ENCODE measurements around the gene RPS6KA5.
"Not testable (repeated sequence)": the region's sequence is repeated elsewhere in the genome, so short reads cannot be mapped to it uniquely, and the experiment has no call there.

Gene RPS6KA5

GRCh38 chr14:90940318-90940962 lies 120.0 kb downstream of the RPS6KA5 start:
- DNase-seq (ENCODE audit: low read depth in 1 of 2, low spot score in 1 of 2): no peak
- TF ChIP-seq GABPA (IDR thresholded peaks at IDR 0.05; ENCODE audit: low read depth) (no peak), POLR2AphosphoS5 (IDR thresholded peaks at IDR 0.05; ENCODE audit: low read depth) (no peak), SPI1 (IDR thresholded peaks at IDR 0.05; ENCODE audit: borderline replicate concordance, low read depth) (no peak), REST (IDR thresholded peaks at IDR 0.05; ENCODE audit: insufficient replicate concordance, low read depth) (no peak), CTCF (IDR thresholded peaks at IDR 0.05; ENCODE audit: insufficient read depth, low read length) (no peak)
- Histone ChIP-seq H3K27me3 (ENCODE audit: insufficient read depth, poor library complexity, severe bottlenecking) (no peaks in the 10 kb centered on the region), H3K4me3 (replicated peaks; ENCODE audit: insufficient read depth, low read length) (no peak overlapping the region), H3K27ac (replicated peaks) (no peak overlapping the region)

- not testable (repeated sequence) for DNase-seq (ENCODE audit: low read depth in 1 of 2, low spot score in 1 of 2)
These were observed 121.1 kb downstream of the RPS6KA5 start for GRCh38 chr14:90939252-90939795.

GRCh38 chr14:90938615-90939014 lies 121.8 kb downstream of the RPS6KA5 start:
- no peak for DNase-seq (ENCODE audit: low read depth in 1 of 2, low spot score in 1 of 2)
- TF ChIP-seq CTCF (IDR thresholded peaks at IDR 0.05; ENCODE audit: insufficient read depth, low read length) (no peak), GABPA (IDR thresholded peaks at IDR 0.05; ENCODE audit: low read depth) (no peak), POLR2AphosphoS5 (IDR thresholded peaks at IDR 0.05; ENCODE audit: low read depth) (no peak), SPI1 (IDR thresholded peaks at IDR 0.05; ENCODE audit: borderline replicate concordance, low read depth) (no peak), REST (IDR thresholded peaks at IDR 0.05; ENCODE audit: insufficient replicate concordance, low read depth) (no peak)
- H3K27me3 ChIP-seq (ENCODE audit: insufficient read depth, poor library complexity, severe bottlenecking): no peaks in the 10 kb centered on the region
- H3K4me3 ChIP-seq (replicated peaks; ENCODE audit: insufficient read depth, low read length): no peak overlapping the region
- H3K27ac ChIP-seq (replicated peaks): no peak overlapping the region

More at GRCh38 chr14:90939252-90939795, 121.1 kb downstream of the RPS6KA5 start:
- not testable (repeated sequence) for H3K27me3 ChIP-seq (ENCODE audit: insufficient read depth, poor library complexity, severe bottlenecking); H3K27ac ChIP-seq (replicated peaks); H3K4me3 ChIP-seq (replicated peaks; ENCODE audit: insufficient read depth, low read length)

GRCh38 chr14:90936757-90937440 lies 123.5 kb downstream of the RPS6KA5 start:
- no peak for TF ChIP-seq REST (IDR thresholded peaks at IDR 0.05; ENCODE audit: insufficient replicate concordance, low read depth)
- no peak for DNase-seq (ENCODE audit: low read depth in 1 of 2, low spot score in 1 of 2)
- Histone ChIP-seq H3K27me3 (ENCODE audit: insufficient read depth, poor library complexity, severe bottlenecking) (no peaks in the 10 kb centered on the region), H3K4me3 (replicated peaks; ENCODE audit: insufficient read depth, low read length) (no peak overlapping the region), H3K27ac (replicated peaks) (no peak overlapping the region)

Data from HL-60 (cell line).